ENCODE measurements around the gene CST3.

GRCh38 chr20:23604306-23604705, 33.4 kb downstream of the CST3 start:
- TF ChIP-seq, protein P1, sequence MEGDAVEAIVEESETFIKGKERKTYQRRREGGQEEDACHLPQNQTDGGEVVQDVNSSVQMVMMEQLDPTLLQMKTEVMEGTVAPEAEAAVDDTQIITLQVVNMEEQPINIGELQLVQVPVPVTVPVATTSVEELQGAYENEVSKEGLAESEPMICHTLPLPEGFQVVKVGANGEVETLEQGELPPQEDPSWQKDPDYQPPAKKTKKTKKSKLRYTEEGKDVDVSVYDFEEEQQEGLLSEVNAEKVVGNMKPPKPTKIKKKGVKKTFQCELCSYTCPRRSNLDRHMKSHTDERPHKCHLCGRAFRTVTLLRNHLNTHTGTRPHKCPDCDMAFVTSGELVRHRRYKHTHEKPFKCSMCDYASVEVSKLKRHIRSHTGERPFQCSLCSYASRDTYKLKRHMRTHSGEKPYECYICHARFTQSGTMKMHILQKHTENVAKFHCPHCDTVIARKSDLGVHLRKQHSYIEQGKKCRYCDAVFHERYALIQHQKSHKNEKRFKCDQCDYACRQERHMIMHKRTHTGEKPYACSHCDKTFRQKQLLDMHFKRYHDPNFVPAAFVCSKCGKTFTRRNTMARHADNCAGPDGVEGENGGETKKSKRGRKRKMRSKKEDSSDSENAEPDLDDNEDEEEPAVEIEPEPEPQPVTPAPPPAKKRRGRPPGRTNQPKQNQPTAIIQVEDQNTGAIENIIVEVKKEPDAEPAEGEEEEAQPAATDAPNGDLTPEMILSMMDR (IDR thresholded peaks at IDR 0.05), result no peak
- TF ChIP-seq POLR2A (IDR thresholded peaks at IDR 0.05), result no peak
